IPS DF 6.9 (cell line): ENCODE results near the gene SSBP3.
"Not testable (repeated sequence)": the region's sequence is repeated elsewhere in the genome, so short reads cannot be mapped to it uniquely, and the experiment has no call there.

ENCODE experiments used
- DNase-seq: peaks from one replicate; pipeline ENCODE4 v3.0.0-alpha.2; 2013; ENCODE audit warnings: low read depth, low spot score
- H3K27ac ChIP-seq: one replicate; pipeline ENCODE4 v1.5.1; 2013; ENCODE audit warnings: low read length, control low read depth
- H3K27me3 ChIP-seq: 2 replicates; pipeline ENCODE4 v1.6.1; 2013; ENCODE audit warnings: mild to moderate bottlenecking, low read length; ENCODE audit not compliant: control insufficient read depth, insufficient read depth
- H3K36me3 ChIP-seq: 2 replicates; pipeline ENCODE4 v1.6.1; 2013; ENCODE audit warnings: low read length; ENCODE audit not compliant: control insufficient read depth, insufficient read depth
- H3K4me1 ChIP-seq: 2 replicates; pipeline ENCODE4 v1.6.1; 2013; ENCODE audit warnings: low read length; ENCODE audit not compliant: control insufficient read depth, insufficient read depth
- H3K4me3 ChIP-seq: 2 replicates; pipeline ENCODE4 v1.5.1; 2013; ENCODE audit warnings: mild to moderate bottlenecking, low read length
- H3K9me3 ChIP-seq: 2 replicates; pipeline ENCODE4 v1.6.1; 2013; ENCODE audit warnings: low read length, inconsistent platforms; ENCODE audit not compliant: control insufficient read depth, insufficient read depth
- WGBS: extraction: QIAGEN DNeasy Blood & Tissue Kit; methylation state at CpG from one replicate; pipeline ENCODE4 v1.1.7; 2013; ENCODE audit warnings: mixed read lengths, missing lambda C conversion rate; ENCODE audit not compliant: insufficient read length, insufficient coverage; 5-methylcytosine and 5-hydroxymethylcytosine counted together

SSBP3 gene

DNA sequence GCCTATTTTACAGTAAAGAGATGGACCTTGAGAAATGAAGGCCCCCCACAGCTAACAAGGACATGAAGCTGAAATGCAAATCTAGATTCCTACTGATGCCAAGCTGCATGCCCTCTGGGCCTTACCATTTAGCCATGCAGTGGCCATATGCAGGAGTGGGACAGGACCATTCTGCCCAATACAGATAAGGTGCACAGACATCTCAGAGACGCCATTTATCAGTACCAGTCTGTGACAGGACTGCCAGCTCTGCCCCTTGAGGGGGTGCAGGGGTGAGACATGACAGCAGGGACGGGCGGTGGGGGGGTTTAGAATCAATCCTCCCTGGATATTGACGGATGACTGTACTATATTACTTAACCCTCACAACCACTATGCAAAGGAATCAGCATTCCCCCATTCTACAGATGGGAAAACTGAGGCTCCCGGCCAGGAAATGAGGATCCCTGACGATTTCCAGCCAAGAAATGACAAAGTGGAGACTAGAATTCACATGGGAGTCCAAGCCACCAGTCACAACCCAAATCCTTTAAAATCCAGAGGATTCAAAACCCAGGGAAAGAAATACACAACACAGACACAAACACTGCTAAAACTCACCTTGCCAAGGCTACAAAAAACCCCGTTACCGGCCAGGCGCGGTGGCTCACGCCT lies 10.8 kb downstream of the SSBP3 start:
- Histone ChIP-seq H3K27me3 (no peaks in the 10 kb centered on the region), H3K4me1 (peaks cover 4% of the 10 kb centered on the region), H3K9me3 (no peaks in the 10 kb centered on the region), H3K27ac (no peak overlapping the region), H3K36me3 (peaks cover 34% of the 10 kb centered on the region; the same call in 1 of the 2 replicates), H3K4me3 (no peak overlapping the region)
- no peak for DNase-seq
- WGBS = no CpG with 5 or more reads among the region's 11 CpGs

DNA sequence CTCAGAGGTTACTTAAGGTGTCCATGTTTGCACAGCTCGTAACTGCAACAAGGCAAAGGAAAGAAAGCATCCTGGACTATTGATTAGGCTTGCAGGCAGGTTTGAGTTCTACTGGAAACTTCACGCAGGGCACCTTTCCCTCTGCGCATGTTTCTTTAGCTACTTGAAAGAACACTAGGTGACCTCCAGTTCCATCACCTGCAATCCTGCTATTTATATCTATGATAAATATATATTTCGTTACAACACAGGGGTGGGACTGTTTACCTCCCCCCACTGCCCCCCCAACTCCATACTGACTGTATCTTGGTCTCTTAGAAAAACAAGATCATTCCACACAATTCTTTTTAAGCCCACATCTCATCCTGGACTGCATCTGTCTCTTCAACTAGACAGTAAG lies 12.1 kb downstream of the SSBP3 start:
- DNase-seq = no peak
- H3K27me3 ChIP-seq = no peaks in the 10 kb centered on the region
- no peak overlapping the region for H3K4me3 ChIP-seq
- H3K27ac ChIP-seq = no peak overlapping the region
- H3K9me3 ChIP-seq = no peaks in the 10 kb centered on the region
- peaks cover 25% of the 10 kb centered on the region; the same call in 1 of the 2 replicates for H3K36me3 ChIP-seq
- no CpG with 5 or more reads among the region's 4 CpGs for WGBS
- H3K4me1 ChIP-seq = peaks cover 4% of the 10 kb centered on the region

DNA sequence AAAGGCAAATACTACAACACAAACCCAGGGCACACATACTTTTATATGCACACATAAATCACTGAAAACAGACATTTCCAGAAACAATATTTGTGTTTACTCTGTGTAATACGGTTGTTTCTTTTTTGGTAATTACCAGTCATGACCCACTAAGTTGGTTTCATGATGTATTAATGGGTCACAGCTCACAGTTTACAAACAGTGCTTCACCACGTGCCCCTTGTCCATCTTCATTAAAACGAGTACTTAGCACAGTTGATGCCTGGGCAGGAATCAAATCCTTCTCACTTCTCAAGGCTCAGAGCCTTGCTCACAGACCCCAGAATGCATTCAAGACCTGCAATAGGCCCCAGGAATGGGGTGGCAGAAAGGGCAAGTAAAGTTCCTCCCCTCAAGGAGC lies 13.8 kb downstream of the SSBP3 start:
- Histone ChIP-seq H3K4me3 (no peak overlapping the region), H3K36me3 (peaks cover 18% of the 10 kb centered on the region; the same call in 1 of the 2 replicates), H3K4me1 (peaks cover 4% of the 10 kb centered on the region), H3K9me3 (no peaks in the 10 kb centered on the region), H3K27ac (no peak overlapping the region), H3K27me3 (no peaks in the 10 kb centered on the region)
- WGBS = no CpG with 5 or more reads among the region's 3 CpGs
- no peak for DNase-seq

DNA sequence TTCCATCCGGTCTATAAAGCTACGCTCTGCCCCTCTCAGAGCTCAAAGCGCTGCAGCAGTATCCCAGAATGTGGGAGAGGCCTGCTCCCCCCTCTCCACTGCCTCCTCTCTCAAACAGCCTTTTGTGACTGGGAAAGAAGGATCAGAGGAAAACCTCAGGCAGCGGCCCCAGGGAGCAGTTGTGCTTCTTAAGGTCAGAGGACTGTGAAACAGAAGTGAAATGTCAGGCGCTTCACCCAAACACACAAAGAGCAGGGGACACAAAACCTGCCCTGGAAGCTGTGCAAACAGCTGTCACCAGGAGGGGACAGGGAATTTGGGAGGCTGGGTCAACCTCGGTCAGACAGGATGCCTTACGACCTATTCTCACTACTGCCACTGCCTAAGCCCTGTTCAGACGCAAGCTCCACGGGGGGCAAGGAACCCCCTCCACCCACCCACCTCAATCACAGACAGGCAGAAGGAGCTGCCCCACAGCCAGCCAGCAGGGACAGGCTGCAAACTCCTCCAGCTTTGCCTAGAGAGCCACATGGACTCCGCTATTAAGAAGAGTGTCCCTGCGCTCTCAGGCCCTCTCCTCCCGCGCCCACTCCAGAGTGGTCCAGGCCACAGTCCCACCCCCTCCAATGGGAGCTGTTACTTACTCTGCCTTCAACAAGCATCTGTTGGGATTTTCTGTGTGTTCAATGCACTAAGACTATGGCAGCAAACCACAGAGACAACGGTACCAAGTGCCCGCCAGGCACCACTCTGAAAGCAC lies 14.6 kb downstream of the SSBP3 start:
- WGBS = no CpG with 5 or more reads among the region's 15 CpGs
- Histone ChIP-seq H3K36me3 (peaks cover 15% of the 10 kb centered on the region; the same call in 1 of the 2 replicates), H3K27ac (no peak overlapping the region), H3K9me3 (no peaks in the 10 kb centered on the region), H3K27me3 (no peaks in the 10 kb centered on the region), H3K4me3 (no peak overlapping the region), H3K4me1 (peaks cover 4% of the 10 kb centered on the region)
- DNase-seq = no peak

DNA sequence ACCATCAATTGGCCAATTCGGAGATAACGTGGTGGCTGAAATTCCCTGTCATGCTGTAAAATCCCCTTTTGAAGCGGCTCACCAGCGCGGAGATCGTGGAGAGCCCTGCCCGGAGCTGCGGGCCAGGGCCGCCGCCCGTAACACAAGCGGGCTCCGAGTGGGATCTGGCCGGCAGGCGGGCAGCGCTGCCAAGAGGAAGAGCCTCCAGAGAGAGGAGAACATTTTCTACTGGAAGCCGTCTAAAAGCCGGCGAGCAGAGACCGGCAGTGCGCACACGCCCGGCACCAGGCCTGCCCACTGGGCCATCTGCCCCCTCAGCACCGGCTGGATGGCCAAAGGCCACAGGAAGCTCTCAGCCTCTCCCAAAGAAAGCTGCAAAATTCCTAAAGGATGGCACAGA lies 15.5 kb downstream of the SSBP3 start:
- no peaks in the 10 kb centered on the region for H3K9me3 ChIP-seq
- no peak for DNase-seq
- H3K27ac ChIP-seq = no peak overlapping the region
- H3K27me3 ChIP-seq = no peaks in the 10 kb centered on the region
- H3K36me3 ChIP-seq = peaks cover 15% of the 10 kb centered on the region; the same call in 1 of the 2 replicates
- WGBS = no CpG with 5 or more reads among the region's 24 CpGs
- H3K4me1 ChIP-seq = peaks cover 4% of the 10 kb centered on the region
- no peak overlapping the region for H3K4me3 ChIP-seq

DNA sequence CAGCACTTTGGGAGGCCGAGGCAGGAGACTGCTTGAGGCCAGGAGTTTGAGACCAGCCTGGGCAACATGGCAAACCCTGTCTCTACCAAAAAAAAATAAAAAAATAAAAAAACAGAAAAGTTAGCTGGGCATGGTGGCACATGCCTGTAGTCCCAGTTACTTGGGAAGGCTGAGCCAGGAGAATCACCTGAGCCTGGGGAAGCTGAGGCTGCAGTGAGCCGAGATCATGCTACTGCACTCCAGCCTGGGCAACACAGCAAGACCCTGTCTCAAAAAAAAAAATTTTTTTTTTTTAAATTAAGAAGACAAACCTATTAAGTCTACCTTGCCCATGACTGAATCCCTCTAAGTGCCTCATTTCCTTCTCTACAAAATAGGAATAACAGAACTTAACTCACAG lies 16.6 kb downstream of the SSBP3 start:
- peaks cover 14% of the 10 kb centered on the region; the same call in 1 of the 2 replicates for H3K36me3 ChIP-seq
- no CpG with 5 or more reads among the region's 2 CpGs for WGBS
- DNase-seq, H3K4me1 ChIP-seq, H3K4me3 ChIP-seq, H3K27ac ChIP-seq, H3K27me3 ChIP-seq, H3K9me3 ChIP-seq: not testable (repeated sequence)

DNA sequence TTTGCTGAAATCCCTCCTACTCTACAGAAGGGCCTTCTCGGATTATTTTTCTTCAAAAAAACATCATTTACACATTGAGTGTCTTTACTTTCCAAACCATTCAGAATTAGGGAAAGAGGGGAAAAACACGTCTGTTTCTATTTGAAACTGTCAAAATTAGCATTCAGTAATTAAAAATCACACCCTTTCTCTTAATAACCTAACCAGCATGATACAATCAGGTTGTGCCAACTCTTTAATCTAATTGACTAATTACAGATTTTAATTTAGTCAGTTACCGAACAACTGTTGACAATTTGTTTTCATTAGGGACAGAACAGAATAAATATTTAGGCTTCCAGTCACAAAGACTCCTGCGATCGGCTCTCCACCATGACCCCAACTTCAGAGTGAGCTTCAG lies 18.8 kb downstream of the SSBP3 start:
- peaks cover 4% of the 10 kb centered on the region for H3K4me1 ChIP-seq
- no CpG with 5 or more reads among the region's 5 CpGs for WGBS
- no peaks in the 10 kb centered on the region for H3K9me3 ChIP-seq
- H3K27ac ChIP-seq = no peak overlapping the region
- no peaks in the 10 kb centered on the region for H3K27me3 ChIP-seq
- no peak for DNase-seq
- H3K36me3 ChIP-seq = peaks cover 9% of the 10 kb centered on the region; the same call in 1 of the 2 replicates
- no peak overlapping the region for H3K4me3 ChIP-seq

DNA sequence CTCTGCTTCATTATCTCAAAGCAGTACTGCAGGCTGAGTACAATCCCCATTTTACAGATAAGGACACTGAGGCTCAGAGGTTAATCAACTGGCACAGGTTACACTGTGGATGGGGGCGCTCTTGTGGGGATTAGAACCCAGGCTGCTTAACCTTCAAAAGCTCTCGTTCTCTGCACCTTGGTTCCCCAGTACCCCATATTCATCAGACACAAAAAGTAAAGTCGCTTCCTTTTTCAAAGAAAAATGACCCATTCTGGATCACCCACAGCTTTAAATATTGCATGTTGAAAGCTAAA lies 20.5 kb downstream of the SSBP3 start:
- DNase-seq = no peak
- H3K27me3 ChIP-seq = no peaks in the 10 kb centered on the region
- H3K27ac ChIP-seq = no peak overlapping the region
- no peak overlapping the region for H3K4me3 ChIP-seq
- peaks cover 4% of the 10 kb centered on the region; the same call in 1 of the 2 replicates for H3K36me3 ChIP-seq
- no peaks in the 10 kb centered on the region for H3K9me3 ChIP-seq
- no peaks in the 10 kb centered on the region; the same call in 1 of the 2 replicates for H3K4me1 ChIP-seq
- WGBS = no CpG with 5 or more reads among the region's 3 CpGs

DNA sequence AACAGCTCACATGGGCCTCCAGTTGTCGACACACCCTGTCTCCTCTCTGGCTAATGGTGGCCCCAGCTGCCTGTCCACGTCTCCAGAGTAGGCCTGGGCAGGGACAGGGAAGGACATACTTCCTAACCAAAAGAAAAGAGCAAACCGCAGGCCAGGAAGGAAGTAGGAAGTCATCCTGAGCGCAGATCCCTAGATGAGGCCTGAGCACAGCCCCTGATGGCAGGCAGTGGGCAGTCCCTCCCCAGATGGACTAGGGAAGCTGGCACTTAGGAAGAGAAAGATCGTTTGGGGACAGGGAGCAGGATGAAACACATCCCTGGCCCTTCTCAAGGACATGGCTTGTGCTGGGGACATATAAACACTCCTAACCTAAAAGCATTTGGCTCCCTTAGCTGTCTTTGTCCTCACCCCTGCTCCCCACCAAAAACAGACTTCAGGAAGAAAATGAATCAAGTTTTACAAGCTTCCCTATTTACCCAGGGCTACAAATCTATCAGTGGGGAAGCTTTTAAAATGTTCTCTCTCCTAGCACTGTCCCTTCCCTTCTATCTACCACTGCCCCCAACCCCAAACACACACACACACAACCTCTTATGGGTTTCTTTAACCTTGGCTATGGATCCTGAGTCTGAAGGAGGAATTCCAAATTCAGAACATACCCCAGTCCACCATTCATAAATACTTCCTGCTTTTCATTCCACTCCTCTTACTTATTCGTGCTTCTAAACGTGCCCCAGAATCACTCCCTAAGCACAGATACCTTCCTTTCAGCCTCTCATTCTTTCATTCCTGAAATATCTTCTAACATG lies 21.1 kb downstream of the SSBP3 start:
- Histone ChIP-seq H3K4me1 (peaks cover 4% of the 10 kb centered on the region; the same call in 1 of the 2 replicates), H3K9me3 (no peaks in the 10 kb centered on the region), H3K36me3 (peaks cover 4% of the 10 kb centered on the region; the same call in 1 of the 2 replicates), H3K27me3 (no peaks in the 10 kb centered on the region), H3K4me3 (no peak overlapping the region), H3K27ac (no peak overlapping the region)
- WGBS = no CpG with 5 or more reads among the region's 7 CpGs
- DNase-seq = no peak

DNA sequence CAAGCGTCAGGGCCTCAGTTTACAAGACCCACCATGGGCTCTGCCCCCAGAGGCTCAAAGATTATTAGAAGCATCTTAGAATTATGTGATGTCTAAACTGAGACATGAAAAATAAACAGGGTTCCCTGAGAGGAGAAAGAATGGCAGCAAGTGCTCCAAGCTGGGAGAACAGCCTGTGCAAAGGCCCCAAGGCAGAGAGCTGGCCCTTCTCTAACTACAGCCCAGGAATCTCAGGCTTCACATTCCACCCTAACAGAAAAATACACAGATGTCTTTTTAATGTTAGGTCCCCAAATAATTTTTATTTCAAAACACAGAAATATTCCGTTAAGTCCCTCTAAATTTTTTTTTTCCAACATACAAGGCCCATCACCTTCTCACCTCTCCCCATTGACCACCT lies 21.7 kb downstream of the SSBP3 start:
- Histone ChIP-seq H3K9me3 (no peaks in the 10 kb centered on the region), H3K27ac (no peak overlapping the region), H3K4me3 (no peak overlapping the region), H3K4me1 (peaks cover 8% of the 10 kb centered on the region), H3K36me3 (peaks cover 4% of the 10 kb centered on the region; the same call in 1 of the 2 replicates), H3K27me3 (no peaks in the 10 kb centered on the region)
- no peak for DNase-seq
- WGBS = 100% methylated on average over 1 of the region's 2 CpGs
